Effector memory CD8-positive, alpha-beta T cell (primary cell): ENCODE measurements around the gene CD70.
"Not testable (repeated sequence)": the region's sequence is repeated elsewhere in the genome, so short reads cannot be mapped to it uniquely, and the experiment has no call there.

Source experiments
- ATAC-seq: fragments of 150-1000 bp; cut with Tn5 transposase; replicated peaks from 2 replicates; pipeline ENCODE4 v1.10.0; 2021; ENCODE audit warnings: mild to moderate bottlenecking, moderate library complexity
- DNase-seq, 3 experiments: peaks; one replicate each; pipeline ENCODE4 v3.0.0; 2021
- H3K27ac Mint-ChIP-seq, 2 donors: one replicate each; pipeline ENCODE4 v1.8.0; 2022; ENCODE audit warnings: mild to moderate bottlenecking in 2 of 2, mixed read lengths in 2 of 2, moderate library complexity in 2 of 2
- H3K27me3 Mint-ChIP-seq, 2 donors: one replicate each; pipeline ENCODE4 v1.8.0; 2022; ENCODE audit warnings: mixed read lengths in 2 of 2
- H3K36me3 Mint-ChIP-seq: one replicate; pipeline ENCODE4 v1.8.0; 2022; ENCODE audit warnings: mild to moderate bottlenecking, moderate library complexity, mixed read lengths; ENCODE audit not compliant: insufficient read depth
- H3K4me1 Mint-ChIP-seq, 2 donors: one replicate each; pipeline ENCODE4 v1.8.0; 2022; ENCODE audit warnings: low read depth in 2 of 2, mixed read lengths in 2 of 2
- H3K4me3 Mint-ChIP-seq, 2 donors: one replicate each; pipeline ENCODE4 v1.8.0; 2022; ENCODE audit warnings: mild to moderate bottlenecking in 2 of 2, mixed read lengths in 2 of 2, moderate library complexity in 2 of 2
- H3K9me3 Mint-ChIP-seq, 2 donors: one replicate each; pipeline ENCODE4 v1.8.0; 2022; ENCODE audit warnings: mixed read lengths in 2 of 2
- total RNA-seq, 9 experiments: gene quantifications; one replicate each; lab custom pipeline; 2026; lab: John Stamatoyannopoulos, UW

Gene CD70, protein sequence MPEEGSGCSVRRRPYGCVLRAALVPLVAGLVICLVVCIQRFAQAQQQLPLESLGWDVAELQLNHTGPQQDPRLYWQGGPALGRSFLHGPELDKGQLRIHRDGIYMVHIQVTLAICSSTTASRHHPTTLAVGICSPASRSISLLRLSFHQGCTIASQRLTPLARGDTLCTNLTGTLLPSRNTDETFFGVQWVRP
- total RNA-seq, result 1.6 to 18.9 (median 8.6) reads per million in 9 experiments

DNA sequence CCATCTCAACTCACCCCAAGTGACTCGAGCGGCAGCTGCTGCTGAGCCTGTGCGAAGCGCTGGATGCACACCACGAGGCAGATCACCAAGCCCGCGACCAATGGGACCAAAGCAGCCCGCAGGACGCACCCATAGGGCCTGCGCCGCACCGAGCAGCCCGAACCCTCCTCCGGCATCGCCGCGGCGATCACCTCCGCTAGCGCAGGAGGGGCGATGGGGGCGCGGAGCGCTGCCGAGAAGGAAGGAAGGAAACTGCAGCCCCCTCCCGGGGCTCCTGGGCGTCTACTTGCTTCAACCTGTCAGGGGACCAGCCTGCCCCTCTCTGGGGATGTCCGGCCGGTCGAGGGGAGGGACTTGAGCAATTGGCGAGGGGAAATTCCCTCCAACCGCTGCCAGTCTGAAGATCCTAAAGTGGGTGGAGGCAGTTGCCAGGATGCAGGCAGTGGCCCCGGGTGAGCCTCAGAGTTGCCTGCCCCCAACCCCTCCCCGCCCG, at the start of gene CD70:
CD70 (minus strand) TSS at position 324 of the 493 bp plus-strand sequence; CDS start at position 176, 148 bp downstream.
- DNase-seq (peak; percentile 48 to 53 (median 52)), ATAC-seq (peak; percentile 71)
- peak within 1 kb of the TSS; percentile 94 to 99 for H3K27ac Mint-ChIP-seq
- H3K27me3 Mint-ChIP-seq, result peaks cover 20 to 46% of the 10 kb centered on the region in 2 donors
- H3K4me3 Mint-ChIP-seq, result peak within 1 kb of the TSS; percentile 78 to 97
- H3K4me1 Mint-ChIP-seq, result peaks cover 38 to 57% of the 10 kb centered on the region in 2 donors
- H3K9me3 Mint-ChIP-seq, result no peaks in the 10 kb centered on the region
- peaks cover 13% of the 10 kb centered on the region for H3K36me3 Mint-ChIP-seq

DNA sequence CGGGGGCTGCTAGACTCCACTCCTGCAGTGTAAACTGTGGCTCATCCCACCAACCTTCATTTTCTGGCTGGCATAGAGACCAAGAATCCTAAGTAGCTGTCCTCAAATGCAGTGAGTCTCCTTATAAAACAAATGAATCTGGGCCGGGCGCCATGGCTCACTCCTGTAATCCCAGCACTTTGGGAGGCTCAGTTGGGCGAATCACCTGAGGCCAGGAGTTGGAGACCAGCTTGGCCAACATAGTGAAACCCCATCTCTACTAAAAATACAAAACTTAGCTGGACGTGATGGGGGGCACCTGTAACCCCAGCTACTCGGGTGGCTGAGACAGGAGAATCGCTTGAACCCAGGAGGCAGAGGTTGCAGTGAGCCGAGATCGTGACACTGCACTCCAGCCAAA, 49.4 kb upstream of the CD70 start:
- not testable (repeated sequence) for DNase-seq, H3K27me3 Mint-ChIP-seq, ATAC-seq, H3K9me3 Mint-ChIP-seq, H3K36me3 Mint-ChIP-seq, H3K4me3 Mint-ChIP-seq
- peaks cover 26 to 31% of the 10 kb centered on the region in 2 donors for H3K4me1 Mint-ChIP-seq
- peak overlapping the region; percentile 55 to 84 for H3K27ac Mint-ChIP-seq

DNA sequence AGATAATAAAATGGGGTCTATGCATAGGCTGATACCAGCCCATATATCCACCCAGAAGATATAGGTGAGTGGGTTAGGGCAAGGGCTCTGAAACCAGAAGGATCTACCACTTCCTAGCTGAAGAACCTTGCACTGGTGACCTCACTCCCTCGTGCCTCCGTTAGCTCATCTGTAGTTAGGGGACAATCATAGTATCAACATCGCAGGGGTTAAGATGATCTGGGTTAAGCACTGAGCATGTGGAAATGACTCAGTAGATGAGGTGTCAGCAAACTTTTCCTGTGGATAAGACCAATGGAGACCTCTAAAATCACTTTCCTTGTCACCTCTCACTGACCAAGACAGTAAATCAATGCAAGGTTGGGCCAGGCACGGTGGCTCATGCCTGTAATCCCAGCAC, 48.5 kb upstream of the CD70 start:
- H3K27me3 Mint-ChIP-seq, result no peaks in the 10 kb centered on the region
- ATAC-seq (peak; percentile 39), DNase-seq (no peak)
- no peaks in the 10 kb centered on the region for H3K9me3 Mint-ChIP-seq
- H3K36me3 Mint-ChIP-seq, result peaks cover 7% of the 10 kb centered on the region
- peak overlapping the region; percentile 55 to 84 for H3K27ac Mint-ChIP-seq
- H3K4me3 Mint-ChIP-seq, result peak overlapping the region in 1 of 2 donors; percentile 25
- H3K4me1 Mint-ChIP-seq, result peaks cover 26 to 30% of the 10 kb centered on the region in 2 donors

DNA sequence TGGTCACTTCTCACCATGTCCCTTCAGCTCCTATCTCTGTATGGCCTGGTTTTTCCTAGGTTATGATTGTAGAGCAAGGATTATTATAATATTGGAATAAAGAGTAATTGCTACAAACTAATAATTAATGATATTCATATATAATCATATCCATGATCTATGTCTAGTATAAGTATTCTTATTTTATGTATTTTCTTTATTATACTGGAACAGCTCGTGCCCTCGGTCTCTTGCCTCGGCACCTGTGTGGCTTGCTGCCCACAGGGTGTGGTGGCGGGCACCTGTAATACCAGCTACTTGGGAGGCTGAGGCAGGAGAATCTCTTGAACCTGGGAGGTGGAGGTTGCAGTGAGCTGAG, 42.5 kb upstream of the CD70 start:
- not testable (repeated sequence) for H3K36me3 Mint-ChIP-seq, H3K27ac Mint-ChIP-seq, H3K27me3 Mint-ChIP-seq, DNase-seq, H3K4me3 Mint-ChIP-seq, ATAC-seq, H3K9me3 Mint-ChIP-seq
- peaks cover 8 to 14% of the 10 kb centered on the region in 2 donors for H3K4me1 Mint-ChIP-seq

DNA sequence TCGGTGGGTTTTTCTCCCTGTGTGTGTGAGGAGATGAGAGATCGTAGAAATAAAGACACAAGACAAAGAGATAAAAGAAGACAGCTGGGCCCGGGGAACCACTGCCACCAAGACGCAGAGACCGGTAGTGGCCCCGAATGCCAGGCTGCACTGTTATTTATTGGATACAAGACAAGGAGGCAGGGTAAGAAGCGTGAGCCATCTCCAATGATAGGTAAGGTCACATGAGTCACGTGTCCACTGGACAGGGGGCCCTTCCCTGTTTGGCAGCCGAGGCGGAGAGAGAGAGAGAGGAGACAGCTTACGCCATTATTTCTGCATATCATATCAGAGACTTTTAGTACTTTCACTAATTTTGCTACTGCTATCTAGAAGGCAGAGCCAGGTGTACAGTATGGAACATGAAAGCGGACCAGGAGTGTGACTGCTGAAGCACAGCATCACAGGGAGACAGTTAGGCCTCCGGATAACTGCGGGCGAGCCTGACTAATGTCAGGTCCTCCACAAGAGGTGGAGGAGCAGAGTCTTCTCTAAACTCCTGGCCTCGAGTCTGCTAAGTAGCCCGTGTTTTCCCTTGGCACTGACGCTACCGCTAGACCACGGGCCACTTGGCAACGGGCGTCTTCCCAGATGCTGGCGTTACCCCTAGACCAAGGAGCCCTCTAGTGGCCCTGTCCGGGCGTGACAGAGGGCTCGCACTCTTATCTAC, 42.0 kb upstream of the CD70 start:
- H3K36me3 Mint-ChIP-seq, result not testable (repeated sequence)

DNA sequence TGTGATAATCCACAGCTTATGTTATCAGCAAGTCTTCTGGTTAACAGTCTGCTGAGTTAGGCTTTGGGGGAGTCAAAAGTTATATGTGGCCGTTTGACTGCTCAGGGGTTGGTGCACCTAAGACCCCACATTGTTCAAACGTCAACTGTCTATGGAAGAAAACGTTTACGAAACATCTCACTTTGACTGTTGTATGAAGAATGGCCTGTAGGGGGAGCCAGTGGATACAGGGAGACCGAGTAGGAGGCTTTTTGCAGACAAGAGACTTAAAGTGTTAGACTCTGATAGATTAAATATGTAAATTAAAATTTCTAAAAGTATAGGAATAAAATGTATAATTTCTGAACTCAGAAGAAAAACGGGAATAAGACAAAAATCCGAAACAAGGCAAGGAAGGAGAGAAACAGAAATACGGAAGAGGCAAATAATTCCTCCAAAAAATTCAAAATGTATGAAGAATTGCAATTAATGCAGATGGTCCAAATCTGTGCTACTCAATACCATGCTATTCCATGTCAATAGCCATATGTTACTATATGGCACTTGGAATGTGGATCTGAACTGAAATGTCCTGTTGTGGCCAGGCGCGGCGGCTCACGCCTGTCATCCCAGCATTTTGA, 41.2 kb upstream of the CD70 start:
- Mint-ChIP-seq H3K27ac (peak overlapping the region in 1 of 2 donors; percentile 76), H3K4me3 (no peak overlapping the region)

More for the DNA sequence above, 42.0 kb upstream of the CD70 start:
- not testable (repeated sequence) for ATAC-seq, H3K27me3 Mint-ChIP-seq, H3K9me3 Mint-ChIP-seq, H3K27ac Mint-ChIP-seq
- Mint-ChIP-seq H3K4me3 (peak overlapping the region in 1 of 2 donors; percentile 23), H3K4me1 (peaks cover 8 to 11% of the 10 kb centered on the region in 2 donors)
- peak in 1 of 3 experiments; percentile 27 for DNase-seq

DNA sequence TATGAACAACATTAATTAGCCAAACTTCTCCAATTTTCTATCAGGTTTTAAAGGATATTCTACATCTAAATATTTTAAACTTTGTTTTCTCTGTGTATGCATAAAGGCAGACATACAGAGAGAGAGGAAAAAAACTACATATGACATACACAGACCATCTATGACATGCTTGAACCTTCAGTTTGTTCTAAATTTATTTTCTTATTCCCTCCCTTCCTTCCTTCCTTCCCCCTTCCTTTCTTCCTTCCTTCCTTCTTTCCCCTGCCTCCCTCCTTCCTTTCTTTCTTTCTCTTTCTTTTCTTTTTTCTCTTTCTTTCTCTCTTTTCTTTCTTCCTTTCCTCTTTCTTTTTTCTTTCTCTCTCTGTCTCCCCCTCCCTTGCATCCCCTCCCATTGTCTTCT, 35.8 kb upstream of the CD70 start:
- ATAC-seq (no peak), DNase-seq (no peak)
- Mint-ChIP-seq H3K4me3 (no peak overlapping the region), H3K27ac (no peak overlapping the region), H3K4me1 (no peaks in the 10 kb centered on the region), H3K36me3 (peaks cover 2% of the 10 kb centered on the region), H3K27me3 (peaks cover 6 to 8% of the 10 kb centered on the region in 2 donors), H3K9me3 (no peaks in the 10 kb centered on the region)

More for the DNA sequence above, 41.2 kb upstream of the CD70 start:
- H3K36me3 Mint-ChIP-seq, result peaks cover 2% of the 10 kb centered on the region
- ATAC-seq, result peak; percentile 77
- peak; percentile 87 to 92 (median 92) for DNase-seq
- no peaks in the 10 kb centered on the region for H3K9me3 Mint-ChIP-seq
- H3K27me3 Mint-ChIP-seq, result peaks cover 6 to 8% of the 10 kb centered on the region in 2 donors
- H3K4me1 Mint-ChIP-seq, result peaks cover 8 to 11% of the 10 kb centered on the region in 2 donors

DNA sequence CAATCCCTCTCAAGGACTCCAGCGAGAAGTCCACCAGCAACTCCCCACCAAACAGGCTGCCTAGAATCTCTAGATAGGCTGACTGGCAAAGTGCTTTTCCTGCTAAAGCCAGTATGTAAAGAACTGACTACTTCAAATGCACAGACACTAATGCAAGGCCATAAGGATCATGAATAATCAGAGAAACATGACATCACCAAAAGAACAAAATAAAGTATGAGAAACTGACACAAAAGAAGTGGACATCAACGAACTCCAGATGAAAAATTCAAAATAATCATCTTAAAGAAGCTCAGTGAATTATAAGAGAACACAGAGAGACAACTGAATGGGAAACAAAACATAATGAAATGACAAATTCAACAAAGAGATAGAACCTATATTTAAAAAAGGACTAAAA, 26.4 kb upstream of the CD70 start:
- Mint-ChIP-seq H3K4me1 (peaks cover 2 to 10% of the 10 kb centered on the region in 2 donors), H3K36me3 (peaks cover 2% of the 10 kb centered on the region), H3K4me3 (no peak overlapping the region), H3K27me3 (peaks cover 10 to 12% of the 10 kb centered on the region in 2 donors), H3K27ac (no peak overlapping the region), H3K9me3 (no peaks in the 10 kb centered on the region)
- ATAC-seq, result no peak
- DNase-seq, result no peak

DNA sequence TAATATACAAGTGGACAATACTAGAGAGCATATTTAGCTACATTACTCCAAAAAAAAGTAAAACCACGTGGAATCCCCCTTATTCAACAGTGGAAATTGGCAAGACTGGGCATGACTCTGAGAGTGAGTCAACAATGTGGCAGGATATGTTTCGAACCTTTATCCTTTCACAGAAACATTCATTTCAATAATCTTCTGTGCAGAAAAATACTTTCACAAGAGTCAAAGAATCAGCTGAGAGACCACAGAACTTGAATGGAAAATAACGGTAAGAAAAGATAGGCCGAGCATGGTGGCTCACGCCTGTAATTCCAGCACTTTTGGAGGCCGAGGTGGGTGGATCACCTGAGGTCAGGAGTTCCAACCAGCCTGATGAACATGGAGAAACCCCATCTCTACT, 25.1 kb upstream of the CD70 start:
- Mint-ChIP-seq H3K9me3 (no peaks in the 10 kb centered on the region), H3K36me3 (peaks cover 2% of the 10 kb centered on the region), H3K27ac (no peak overlapping the region), H3K4me1 (peaks cover 2 to 10% of the 10 kb centered on the region in 2 donors), H3K27me3 (peaks cover 14 to 20% of the 10 kb centered on the region in 2 donors), H3K4me3 (no peak overlapping the region)
- DNase-seq (no peak), ATAC-seq (no peak)

DNA sequence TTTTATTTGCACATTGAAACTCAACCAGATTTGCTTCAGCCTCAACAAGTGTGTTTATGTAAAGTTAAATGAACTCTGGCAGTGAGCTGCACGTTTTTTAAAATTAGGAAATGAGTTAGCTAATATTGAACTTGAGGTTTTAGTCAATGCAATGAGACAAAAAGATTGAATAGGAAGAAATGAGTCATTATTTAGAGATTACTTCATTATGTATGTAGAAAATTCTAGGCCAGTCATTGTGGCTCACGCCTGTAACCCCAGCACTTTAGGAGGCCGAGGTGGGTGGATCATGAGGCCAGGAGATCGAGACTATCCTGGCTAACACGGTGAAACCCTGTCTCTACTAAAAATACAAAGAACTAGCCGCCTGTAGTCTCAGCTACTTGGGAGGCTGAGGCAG, 22.8 kb upstream of the CD70 start:
- no peak for DNase-seq
- no peak for ATAC-seq
- peaks cover 21 to 41% of the 10 kb centered on the region in 2 donors for H3K27me3 Mint-ChIP-seq
- peaks cover 2 to 10% of the 10 kb centered on the region in 2 donors for H3K4me1 Mint-ChIP-seq
- no peaks in the 10 kb centered on the region for H3K9me3 Mint-ChIP-seq
- H3K36me3 Mint-ChIP-seq, result peaks cover 5% of the 10 kb centered on the region
- no peak overlapping the region for H3K4me3 Mint-ChIP-seq
- peak overlapping the region in 1 of 2 donors; percentile 64 for H3K27ac Mint-ChIP-seq

DNA sequence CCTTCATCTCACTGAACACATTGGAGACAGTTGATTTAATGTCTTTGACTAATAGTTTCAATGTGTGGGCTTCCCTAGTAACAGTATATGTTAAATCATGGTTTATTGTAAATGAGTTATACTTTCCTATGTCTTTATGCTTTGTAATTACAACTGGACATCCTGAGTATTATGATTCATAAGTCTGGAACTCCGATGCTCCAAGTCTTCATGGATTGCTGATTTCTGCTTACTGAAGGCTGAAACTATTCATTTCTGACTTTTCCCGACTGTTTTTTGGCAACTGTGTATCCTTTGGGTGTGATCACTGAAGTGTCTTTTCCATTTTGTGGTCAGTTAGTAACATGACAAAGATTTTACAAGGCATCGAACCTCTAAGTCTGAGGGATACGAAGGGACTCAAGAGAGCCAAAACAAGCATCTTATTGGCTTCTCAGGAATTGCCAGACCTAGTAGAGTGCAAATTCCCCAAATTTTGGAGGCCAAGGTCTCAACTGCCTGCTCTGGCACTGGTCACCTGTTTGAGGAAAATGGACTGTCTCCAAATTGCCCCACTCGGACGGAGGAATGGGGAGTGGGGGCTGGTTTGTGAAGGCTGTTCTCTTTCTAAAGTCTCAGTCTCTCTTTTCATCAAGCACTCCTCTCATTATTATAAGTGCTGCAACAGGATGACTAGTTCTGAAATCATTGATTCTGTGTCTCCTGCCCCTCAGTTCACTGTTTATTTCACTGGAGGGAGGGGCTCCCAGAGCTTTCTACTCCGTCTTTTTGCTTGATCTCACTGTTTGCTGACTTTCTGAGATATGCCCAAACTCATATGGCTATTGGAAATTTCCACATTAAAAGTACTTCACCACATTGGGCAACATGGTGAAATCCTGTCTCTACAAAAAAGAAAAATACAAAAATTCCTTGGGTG, 20.2 kb upstream of the CD70 start:
- H3K4me1 Mint-ChIP-seq, result peaks cover 2 to 10% of the 10 kb centered on the region in 2 donors
- no peak overlapping the region for H3K27ac Mint-ChIP-seq
- no peaks in the 10 kb centered on the region for H3K9me3 Mint-ChIP-seq
- H3K27me3 Mint-ChIP-seq, result peaks cover 21 to 44% of the 10 kb centered on the region in 2 donors
- no peak for DNase-seq
- no peak overlapping the region for H3K4me3 Mint-ChIP-seq
- peaks cover 4% of the 10 kb centered on the region for H3K36me3 Mint-ChIP-seq
- ATAC-seq, result no peak

DNA sequence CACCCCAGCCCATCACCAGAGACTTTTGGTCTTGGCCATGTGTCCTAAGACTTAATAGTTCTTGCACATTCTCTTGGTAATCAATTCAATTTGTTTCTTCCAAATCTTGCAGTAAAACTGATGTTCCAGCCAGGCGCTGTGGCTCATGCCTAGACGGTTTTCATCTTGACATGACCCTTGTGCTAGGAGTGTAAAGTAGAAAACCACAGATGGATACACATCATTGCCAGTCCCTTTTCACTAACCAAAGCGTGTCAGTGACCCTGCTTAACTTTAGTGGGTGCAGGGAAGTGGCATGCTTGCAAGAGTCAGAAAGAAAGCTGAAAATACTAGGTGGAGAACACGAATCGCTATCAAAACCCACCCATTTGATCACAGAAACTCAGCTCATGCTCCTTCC, 18.0 kb upstream of the CD70 start:
- peaks cover 5 to 15% of the 10 kb centered on the region in 2 donors for H3K4me1 Mint-ChIP-seq
- H3K27me3 Mint-ChIP-seq, result peaks cover 15 to 44% of the 10 kb centered on the region in 2 donors
- no peak for DNase-seq
- H3K27ac Mint-ChIP-seq, result no peak overlapping the region
- no peak overlapping the region for H3K4me3 Mint-ChIP-seq
- H3K36me3 Mint-ChIP-seq, result peaks cover 4% of the 10 kb centered on the region
- ATAC-seq, result no peak
- no peaks in the 10 kb centered on the region for H3K9me3 Mint-ChIP-seq

DNA sequence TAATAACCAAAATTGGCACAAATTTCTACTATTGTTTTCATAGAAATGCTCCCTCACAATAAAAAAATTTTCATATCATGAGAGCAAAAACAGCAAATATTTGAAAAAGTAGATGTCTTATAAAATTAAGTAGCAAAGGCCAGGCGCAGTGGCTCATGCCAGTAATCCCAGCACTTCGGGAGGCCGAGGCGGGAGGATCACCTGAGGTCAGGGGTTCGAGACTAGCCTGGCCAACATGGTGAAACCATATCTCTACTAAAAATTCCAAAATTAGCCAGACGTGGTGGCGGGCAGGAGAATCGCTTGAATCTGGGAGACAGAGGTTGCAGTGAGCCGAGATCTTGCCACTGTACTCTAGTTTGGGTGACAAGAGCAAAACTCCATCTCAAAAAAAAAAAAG, 17.2 kb upstream of the CD70 start:
- not testable (repeated sequence) for H3K36me3 Mint-ChIP-seq, ATAC-seq, H3K27ac Mint-ChIP-seq, H3K9me3 Mint-ChIP-seq, DNase-seq, H3K4me3 Mint-ChIP-seq
- peaks cover 15 to 41% of the 10 kb centered on the region in 2 donors for H3K27me3 Mint-ChIP-seq
- H3K4me1 Mint-ChIP-seq, result peaks cover 9 to 15% of the 10 kb centered on the region in 2 donors
